HCT116 (cell line): ENCODE measurements around the gene PACS2.

ENCODE experiments used
- CBX3 ChIP-seq: IDR thresholded peaks from 2 replicates; pipeline ENCODE4 v1.6.1; 2012; ENCODE audit warnings: low read depth
- CEBPB ChIP-seq: IDR thresholded peaks from 2 replicates; pipeline ENCODE4 v1.6.1; 2012; ENCODE audit warnings: low read depth
- CTCF ChIP-seq, 3 experiments: fragments of 200-600 bp in 1 of 3; sonication (generic) in 1 of 3; IDR thresholded peaks in 2 of 3; conservative IDR thresholded peaks in 1 of 3; 2 replicates each; pipeline ENCODE4 v1.5.1; 2012 to 2017; ENCODE audit warnings: low read depth in 2 of 3, low read length in 2 of 3, antibody characterized with exemption in 1 of 3, borderline replicate concordance in 1 of 3, control low read depth in 1 of 3, mild to moderate bottlenecking in 1 of 3, mixed read lengths in 1 of 3, mixed run types in 1 of 3, moderate library complexity in 1 of 3; ENCODE audit not compliant: insufficient read depth in 1 of 3
- EZH2 ChIP-seq: fragments of 200-600 bp; sonication (generic); IDR thresholded peaks from 2 replicates; pipeline ENCODE4 v1.6.1; 2017; ENCODE audit warnings: antibody characterized with exemption, mixed run types
- MAX ChIP-seq: IDR thresholded peaks from 2 replicates; pipeline ENCODE4 v1.6.1; 2012
- POLR2A ChIP-seq: IDR thresholded peaks from 2 replicates; pipeline ENCODE4 v1.7.0; 2011; ENCODE audit warnings: borderline replicate concordance; ENCODE audit not compliant: insufficient read depth, insufficient read length; ENCODE audit errors: extremely low read depth
- REST ChIP-seq: IDR thresholded peaks from 2 replicates; pipeline ENCODE4 v1.6.1; 2012; ENCODE audit warnings: low read depth
- SIN3A ChIP-seq: IDR thresholded peaks from 2 replicates; pipeline ENCODE4 v1.6.1; 2012; ENCODE audit warnings: low read depth

- TF ChIP-seq CTCF (IDR thresholded peaks at IDR 0.05 in 2 of 3, conservative IDR thresholded peaks at IDR 0.05 in 1 of 3; ENCODE audit: borderline replicate concordance in 1 of 3, insufficient read depth in 1 of 3, low read depth in 2 of 3, low read length in 2 of 3) = no peak
- no peak for TF ChIP-seq CBX3
- TF ChIP-seq CEBPB = no peak
- TF ChIP-seq POLR2A = no peak
- TF ChIP-seq REST = no peak
- TF ChIP-seq EZH2 = no peak
- TF ChIP-seq MAX = no peak
- TF ChIP-seq SIN3A = no peak
Observed at GRCh38 chr14:105415481-105416428, 101.2 kb downstream of the PACS2 start.
